GM18951 (cell line): ENCODE results near the gene ALG3.

Source experiments
- POLR2A ChIP-seq: IDR thresholded peaks from 4 replicates; pipeline ENCODE4 v1.6.1; 2011; ENCODE audit warnings: mild to moderate bottlenecking; ENCODE audit not compliant: insufficient read length, insufficient read depth; ENCODE audit errors: extremely low read depth
- in situ Hi-C: fragments of 300-500 bp; cut with MboI; formaldehyde crosslinking; loops from one replicate; pipeline ENCODE4 v1.12.0; 2022; ENCODE audit warnings: low sequenced_read_pairs, mixed read lengths, inconsistent platforms; ENCODE audit not compliant: unreplicated experiment

ALG3 gene

GRCh38 chr3:184211297-184211696 lies 37.5 kb downstream of the ALG3 start:
- no peak for TF ChIP-seq POLR2A
- in situ Hi-C loops: no loop called here

- in situ Hi-C loops: no loop called here
- no peak for TF ChIP-seq POLR2A
Measured at GRCh38 chr3:184209146-184209923, 39.4 kb downstream of the ALG3 start.

- TF ChIP-seq POLR2A: no peak
- in situ Hi-C loops: no loop called here
Measured at GRCh38 chr3:184203526-184203925, 45.2 kb downstream of the ALG3 start.

- in situ Hi-C loops: no loop called here
- no peak for TF ChIP-seq POLR2A
Measured at GRCh38 chr3:184200825-184201224, 47.9 kb downstream of the ALG3 start.

- TF ChIP-seq POLR2A: no peak
- in situ Hi-C loops: no loop called here
Measured at GRCh38 chr3:184198509-184198908, 50.3 kb downstream of the ALG3 start.

GRCh38 chr3:184196536-184196935 lies 52.2 kb downstream of the ALG3 start:
- in situ Hi-C loops: no loop called here
- TF ChIP-seq POLR2A: no peak

GRCh38 chr3:184193991-184194539 lies 54.7 kb downstream of the ALG3 start:
- in situ Hi-C loops: no loop called here
- TF ChIP-seq POLR2A: no peak

GRCh38 chr3:184192889-184193288 lies 55.9 kb downstream of the ALG3 start:
- no peak for TF ChIP-seq POLR2A
- in situ Hi-C loops: no loop called here
